Measurements from ENCODE around the gene ACAP1.

DNA sequence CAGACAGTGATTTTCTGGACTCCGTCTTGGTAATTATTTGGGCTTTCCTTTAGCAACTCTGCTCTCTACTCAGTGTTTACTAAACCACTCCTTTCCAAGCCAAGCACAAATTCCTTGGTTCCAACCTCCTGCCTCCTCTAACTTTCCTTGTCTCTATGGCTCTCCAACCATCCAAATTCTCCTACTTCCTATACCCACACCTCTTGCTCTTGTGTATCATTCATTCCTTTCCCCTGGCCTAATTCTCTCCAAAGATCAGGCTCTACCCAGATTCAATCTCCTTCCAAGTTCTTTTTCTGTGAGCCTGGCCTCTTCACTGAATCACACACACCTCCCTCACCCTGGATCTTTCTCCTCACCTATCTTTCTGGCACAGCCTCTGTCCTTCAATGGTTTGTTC lies 8.3 kb upstream of the ACAP1 start:
- TF ChIP-seq, protein P1, sequence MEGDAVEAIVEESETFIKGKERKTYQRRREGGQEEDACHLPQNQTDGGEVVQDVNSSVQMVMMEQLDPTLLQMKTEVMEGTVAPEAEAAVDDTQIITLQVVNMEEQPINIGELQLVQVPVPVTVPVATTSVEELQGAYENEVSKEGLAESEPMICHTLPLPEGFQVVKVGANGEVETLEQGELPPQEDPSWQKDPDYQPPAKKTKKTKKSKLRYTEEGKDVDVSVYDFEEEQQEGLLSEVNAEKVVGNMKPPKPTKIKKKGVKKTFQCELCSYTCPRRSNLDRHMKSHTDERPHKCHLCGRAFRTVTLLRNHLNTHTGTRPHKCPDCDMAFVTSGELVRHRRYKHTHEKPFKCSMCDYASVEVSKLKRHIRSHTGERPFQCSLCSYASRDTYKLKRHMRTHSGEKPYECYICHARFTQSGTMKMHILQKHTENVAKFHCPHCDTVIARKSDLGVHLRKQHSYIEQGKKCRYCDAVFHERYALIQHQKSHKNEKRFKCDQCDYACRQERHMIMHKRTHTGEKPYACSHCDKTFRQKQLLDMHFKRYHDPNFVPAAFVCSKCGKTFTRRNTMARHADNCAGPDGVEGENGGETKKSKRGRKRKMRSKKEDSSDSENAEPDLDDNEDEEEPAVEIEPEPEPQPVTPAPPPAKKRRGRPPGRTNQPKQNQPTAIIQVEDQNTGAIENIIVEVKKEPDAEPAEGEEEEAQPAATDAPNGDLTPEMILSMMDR (IDR thresholded peaks at IDR 0.05), result no peak
- TF ChIP-seq POLR2A (IDR thresholded peaks at IDR 0.05), result no peak

All from body of pancreas (tissue), 4 donors.